DMS153 (cell line): ENCODE results near the gene SUN1.
A peak's percentile ranks its signal among the peaks of the same experiment; 100 is the strongest.
"Not testable (repeated sequence)": the region's sequence is repeated elsewhere in the genome, so short reads cannot be mapped to it uniquely, and the experiment has no call there.

Experiments
- DNase-seq: peaks from one replicate; lab custom pipeline; 2025; lab: John Stamatoyannopoulos, UW

Gene SUN1

GRCh38 chr7:855686-856369 is 23.6 kb downstream of the SUN1 start:
- DNase-seq, result no peak

GRCh38 chr7:856444-857095 is 24.3 kb downstream of the SUN1 start:
- no peak for DNase-seq

GRCh38 chr7:857661-858060 is 25.4 kb downstream of the SUN1 start:
- no peak for DNase-seq

- DNase-seq, result no peak
Measured at GRCh38 chr7:859359-860030, 27.2 kb downstream of the SUN1 start.

GRCh38 chr7:860149-860548 is 27.9 kb downstream of the SUN1 start:
- DNase-seq, result no peak

DNA sequence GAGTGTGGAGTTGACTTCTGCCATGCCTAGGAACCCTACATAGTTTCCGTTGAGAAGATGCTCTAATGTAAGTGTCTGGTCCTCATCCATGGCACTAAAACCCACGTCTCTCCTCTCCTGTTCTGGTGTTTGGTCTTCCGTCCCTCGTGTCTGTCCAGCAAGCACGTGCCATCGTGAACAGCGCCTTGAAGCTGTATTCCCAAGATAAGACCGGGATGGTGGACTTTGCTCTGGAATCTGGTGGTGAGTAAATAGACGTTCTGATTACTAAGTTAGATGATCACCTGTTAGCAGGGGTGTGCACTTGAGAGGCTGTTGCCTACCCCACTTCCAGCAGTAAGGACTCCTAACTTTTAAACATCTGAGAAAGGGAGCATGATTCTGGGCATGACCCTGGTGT is 28.9 kb downstream of the SUN1 start:
- no peak for DNase-seq

GRCh38 chr7:862157-862556 is 29.9 kb downstream of the SUN1 start:
- no peak for DNase-seq

DNA sequence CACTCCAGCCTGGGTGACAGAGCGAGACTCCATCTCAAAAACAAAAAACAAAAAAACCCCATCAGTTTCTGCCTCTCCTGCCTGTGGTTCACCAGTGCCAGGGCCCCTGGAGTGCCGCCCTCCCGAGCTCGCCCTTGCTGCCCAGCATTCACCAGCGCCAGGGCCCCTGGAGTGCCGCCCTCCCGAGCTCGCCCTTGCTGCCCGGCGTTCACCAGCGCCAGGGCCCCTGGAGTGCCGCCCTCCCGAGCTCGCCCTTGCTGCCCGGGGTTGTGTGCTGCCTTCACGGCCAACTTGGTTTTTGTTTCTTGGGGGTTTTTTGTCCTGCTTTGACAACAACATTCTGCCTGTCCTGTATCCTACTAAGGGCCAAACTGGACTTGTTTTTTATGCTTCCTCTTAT is 30.8 kb downstream of the SUN1 start:
- no peak for DNase-seq

GRCh38 chr7:865921-866320 is 33.6 kb downstream of the SUN1 start:
- no peak for DNase-seq

- DNase-seq, result no peak
Measured at GRCh38 chr7:867001-867405, 34.7 kb downstream of the SUN1 start.

DNA sequence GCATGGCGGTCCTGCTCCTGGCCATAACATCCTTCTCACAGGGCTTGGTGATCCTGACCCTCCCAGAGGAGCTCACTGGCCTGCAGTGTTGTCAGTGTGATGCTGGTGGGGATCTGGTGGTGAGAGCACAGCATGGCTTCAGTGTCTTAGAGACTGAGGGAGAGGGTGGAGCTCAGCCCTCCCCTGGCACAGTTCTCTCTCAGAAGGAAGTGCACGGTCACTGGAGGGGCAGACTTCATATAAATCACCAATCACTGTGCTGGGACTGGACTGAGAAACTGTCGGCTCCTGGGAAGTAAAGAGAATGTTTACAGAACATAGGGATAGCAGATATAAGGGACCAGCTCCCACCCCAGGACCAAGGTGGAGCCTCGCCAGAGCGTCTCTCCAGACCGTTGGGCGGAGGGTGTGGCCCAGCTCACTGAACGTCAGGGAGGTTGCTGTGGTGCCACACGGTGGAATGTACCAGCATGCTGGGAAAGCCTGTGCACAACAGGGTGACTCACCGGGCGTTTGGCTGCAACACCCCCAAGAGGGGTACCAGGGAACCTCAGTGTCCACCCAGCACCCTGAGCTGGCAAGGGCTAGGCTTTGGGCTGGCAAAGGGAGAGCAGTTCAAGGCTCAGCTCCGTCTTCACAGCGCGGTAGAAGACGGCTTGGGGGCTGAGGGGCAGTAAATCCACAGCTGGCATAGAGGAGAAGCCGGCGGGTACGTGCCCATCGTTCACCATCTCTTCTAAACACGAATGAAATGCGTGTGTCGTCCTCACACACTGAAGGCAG is 35.3 kb downstream of the SUN1 start:
- DNase-seq, result no peak

DNA sequence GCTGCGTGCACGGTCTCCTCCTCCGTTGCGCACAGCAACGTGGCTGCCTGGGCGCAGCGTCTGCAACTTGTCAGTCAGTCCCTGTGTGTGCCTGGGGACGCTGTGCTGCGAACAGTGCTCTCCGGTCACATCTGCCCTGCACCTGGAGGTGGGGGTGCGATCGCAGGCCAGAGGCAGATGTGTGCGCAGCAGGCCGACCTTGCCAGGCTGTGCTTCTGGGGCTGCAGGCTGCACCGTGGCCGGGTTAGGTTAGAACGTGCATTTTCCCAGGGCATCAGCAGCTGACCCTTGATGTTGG is 35.9 kb downstream of the SUN1 start:
- DNase-seq, result no peak

GRCh38 chr7:869348-869747 is 37.1 kb downstream of the SUN1 start:
- DNase-seq, result no peak

DNA sequence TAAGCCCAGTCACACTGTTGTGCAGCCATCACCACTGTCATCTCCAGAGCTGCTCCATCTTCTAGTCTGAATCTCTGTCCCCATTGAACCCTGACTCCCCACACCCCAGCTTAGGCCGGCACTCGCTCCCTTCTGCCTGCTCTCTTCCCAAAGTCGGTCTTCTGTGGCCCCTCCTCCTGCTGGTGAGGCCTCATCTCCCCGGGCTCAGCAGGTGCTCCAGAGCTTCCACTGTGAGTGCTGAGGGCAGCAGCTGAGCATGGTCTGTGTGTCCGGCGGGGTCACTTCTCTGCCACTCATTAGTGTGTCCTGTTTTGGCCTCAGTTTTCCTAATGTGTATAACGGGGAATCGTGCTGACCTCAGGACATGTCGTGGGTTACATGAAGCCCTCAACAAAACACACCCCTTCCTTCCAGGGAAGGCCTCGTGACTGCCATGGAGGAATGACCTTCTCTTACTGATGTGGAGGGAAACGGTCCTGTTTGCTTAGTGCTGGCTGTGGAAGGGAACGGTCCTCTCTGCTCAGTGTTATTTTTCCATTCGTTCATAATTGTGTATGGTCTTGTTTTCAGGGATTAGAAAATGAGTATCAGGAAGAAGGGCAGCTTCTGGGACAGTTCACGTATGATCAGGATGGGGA is 39.7 kb downstream of the SUN1 start:
- DNase-seq, result no peak

DNA sequence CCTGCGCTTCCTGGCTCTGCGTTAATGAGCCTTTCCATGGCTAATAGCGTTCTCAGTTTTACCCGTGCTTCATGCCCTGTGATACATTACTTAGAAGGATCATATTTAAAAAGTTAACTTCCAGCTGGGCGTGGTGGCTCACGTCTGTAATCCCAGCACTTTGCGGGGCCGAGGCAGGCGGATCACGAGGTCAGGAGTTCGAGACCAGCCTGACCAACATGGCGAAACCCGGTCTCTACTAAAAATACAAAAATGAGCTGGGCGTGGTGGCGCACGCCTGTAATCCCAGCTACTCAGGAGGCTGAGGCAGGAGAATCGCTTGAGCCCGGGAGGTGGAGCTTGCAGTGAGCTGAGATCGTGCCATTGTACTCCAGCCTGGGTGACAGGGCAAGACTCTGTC is 40.4 kb downstream of the SUN1 start:
- DNase-seq, result not testable (repeated sequence)

- peak; percentile 92 for DNase-seq
Measured at GRCh38 chr7:873367-874002, 41.2 kb downstream of the SUN1 start.

- DNase-seq, result no peak
Measured at GRCh38 chr7:874031-874749, 41.9 kb downstream of the SUN1 start.

- peak; percentile 81 for DNase-seq
Measured at GRCh38 chr7:875051-875450, 42.8 kb downstream of the SUN1 start.

DNA sequence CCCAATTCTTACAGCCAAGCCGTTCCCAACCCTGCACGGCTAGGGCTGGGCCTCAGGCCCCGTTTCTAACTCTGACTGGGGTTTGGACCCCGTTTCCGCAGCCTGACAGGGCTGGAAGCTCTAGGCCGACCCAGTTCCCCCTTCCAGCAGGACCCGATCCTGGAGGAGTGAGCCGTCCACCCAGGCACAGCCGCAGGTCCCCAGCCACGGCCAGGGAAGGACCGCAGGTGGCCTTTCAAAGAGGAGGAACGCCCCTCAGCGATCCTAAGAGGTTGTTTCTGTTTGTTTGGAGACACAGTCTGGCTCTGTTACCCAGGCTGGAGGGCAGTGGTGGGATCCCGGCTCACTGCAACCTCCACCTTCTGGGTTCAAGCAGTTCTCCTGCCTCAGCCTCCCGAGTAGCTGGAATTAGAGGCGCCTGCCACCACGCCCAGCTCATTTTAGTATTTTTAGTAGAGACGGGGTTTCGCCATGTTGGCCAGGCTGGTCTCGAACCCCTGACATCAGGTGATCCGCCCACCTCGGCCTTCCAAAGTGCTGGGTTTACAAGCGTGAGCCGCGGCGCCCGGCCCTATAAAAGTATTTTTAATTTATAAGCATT is 43.3 kb downstream of the SUN1 start:
- DNase-seq, result no peak

- peak; percentile 97 for DNase-seq
Measured at GRCh38 chr7:876077-876971, 44.0 kb downstream of the SUN1 start, which contains the start of gene GET4. Gene GET4, plus strand, starts transcription at chr7:876554. Its CDS starts 92 bp downstream, at chr7:876646.
